Cardiac muscle cell (in vitro differentiated cells and primary cell): ENCODE data around the gene SPEG. TPM values are rescaled to one million over a fixed set of nuclear protein-coding genes. Genes with fewer than 3 reads are reported as not detected.

Experiments
- DNase-seq, 2 donors: peaks; one replicate each; pipeline versions ENCODE4 v3.0.0 to v3.0.0-alpha.2; 2010 to 2017; ENCODE audit warnings: low read depth in 1 of 2, low spot score in 1 of 2
- H3K27ac ChIP-seq: fragments of 200-600 bp; sonication (generic); 2 replicates; pipeline ENCODE4 v1.5.1; 2016
- H3K27me3 ChIP-seq: fragments of 200-600 bp; sonication (generic); 2 replicates; pipeline ENCODE4 v1.6.0; 2016; ENCODE audit warnings: control low read depth
- H3K36me3 ChIP-seq: fragments of 200-600 bp; sonication (generic); 2 replicates; pipeline ENCODE4 v1.5.1; 2016; ENCODE audit warnings: control low read depth
- H3K4me1 ChIP-seq: fragments of 200-600 bp; sonication (generic); 2 replicates; pipeline ENCODE4 v1.8.1; 2017; ENCODE audit warnings: low read depth, mild to moderate bottlenecking, mixed run types
- H3K4me3 ChIP-seq: fragments of 200-600 bp; sonication (generic); 2 replicates; pipeline ENCODE4 v1.5.1; 2016; ENCODE audit warnings: mild to moderate bottlenecking
- H3K9me3 ChIP-seq: fragments of 200-600 bp; sonication (generic); 2 replicates; pipeline ENCODE4 v1.5.1; 2017; ENCODE audit warnings: low read depth, mild to moderate bottlenecking, control low read depth
- polyA plus RNA-seq: library from polyadenylated mRNA; unstranded; fragments of >200 nt; fragmentation: Nextera tagmentation; extraction: Ambion mirVana; gene quantifications from 2 replicates; pipeline ENCODE4 v1.2.1, GENCODE V29; 2016
- total RNA-seq: library from RNA; depleted of rRNA; stranded (reverse); fragments of >200 nt; gene quantifications from 2 replicates; pipeline ENCODE4 v1.2.3, GENCODE V29; 2016
- TF ChIP-seq, protein P1 (sequence below): IDR thresholded peaks from 2 replicates; pipeline ENCODE4 v1.5.1; 2012; ENCODE audit warnings: low read depth, mild to moderate bottlenecking, low read length

The SPEG gene
- total and polyA plus RNA-seq, 2 experiments from 2014 or later: 188 to 292 TPM

DNA sequence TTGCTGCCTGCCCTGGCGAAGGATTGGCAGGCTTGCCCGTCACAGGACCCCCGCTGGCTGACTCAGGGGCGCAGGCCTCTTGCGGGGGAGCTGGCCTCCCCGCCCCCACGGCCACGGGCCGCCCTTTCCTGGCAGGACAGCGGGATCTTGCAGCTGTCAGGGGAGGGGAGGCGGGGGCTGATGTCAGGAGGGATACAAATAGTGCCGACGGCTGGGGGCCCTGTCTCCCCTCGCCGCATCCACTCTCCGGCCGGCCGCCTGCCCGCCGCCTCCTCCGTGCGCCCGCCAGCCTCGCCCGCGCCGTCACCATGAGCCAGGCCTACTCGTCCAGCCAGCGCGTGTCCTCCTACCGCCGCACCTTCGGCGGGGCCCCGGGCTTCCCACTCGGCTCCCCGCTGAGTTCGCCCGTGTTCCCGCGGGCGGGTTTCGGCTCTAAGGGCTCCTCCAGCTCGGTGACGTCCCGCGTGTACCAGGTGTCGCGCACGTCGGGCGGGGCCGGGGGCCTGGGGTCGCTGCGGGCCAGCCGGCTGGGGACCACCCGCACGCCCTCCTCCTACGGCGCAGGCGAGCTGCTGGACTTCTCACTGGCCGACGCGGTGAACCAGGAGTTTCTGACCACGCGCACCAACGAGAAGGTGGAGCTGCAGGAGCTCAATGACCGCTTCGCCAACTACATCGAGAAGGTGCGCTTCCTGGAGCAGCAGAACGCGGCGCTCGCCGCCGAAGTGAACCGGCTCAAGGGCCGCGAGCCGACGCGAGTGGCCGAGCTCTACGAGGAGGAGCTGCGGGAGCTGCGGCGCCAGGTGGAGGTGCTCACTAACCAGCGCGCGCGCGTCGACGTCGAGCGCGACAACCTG lies 16.3 kb upstream of the SPEG start, which contains the start of gene DES:
DES (plus strand) TSS at position 223 of the 857 bp plus-strand sequence; CDS start at position 309, 86 bp downstream.
- Histone ChIP-seq H3K27ac (no peak within 1 kb of the TSS), H3K4me3 (no peak within 1 kb of the TSS)
- DNase-seq: peak in 1 of 2 donors; percentile 33

DNA sequence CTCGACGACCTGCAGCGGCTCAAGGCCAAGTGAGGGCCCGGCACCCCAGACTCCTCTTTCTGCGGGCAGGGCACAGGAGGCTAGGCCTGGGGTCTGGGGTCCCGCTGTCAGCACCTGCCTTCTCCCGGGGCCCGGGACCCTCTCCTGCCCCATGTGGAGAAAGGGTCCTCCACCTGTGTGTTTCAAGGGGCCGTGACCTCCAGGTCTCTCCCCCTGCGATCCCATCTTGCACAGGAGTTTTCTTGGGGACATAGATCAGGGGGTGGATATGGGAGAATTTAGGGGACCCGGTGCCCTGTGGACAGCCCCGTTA lies 15.7 kb upstream of the SPEG start:
- H3K4me3 ChIP-seq: no peak overlapping the region
- H3K9me3 ChIP-seq: no peaks in the 10 kb centered on the region
- H3K27ac ChIP-seq: no peak overlapping the region
- H3K27me3 ChIP-seq: no peaks in the 10 kb centered on the region
- DNase-seq: no peak
- H3K36me3 ChIP-seq: no peaks in the 10 kb centered on the region
- H3K4me1 ChIP-seq: peaks cover 20% of the 10 kb centered on the region
- TF ChIP-seq, protein P1, sequence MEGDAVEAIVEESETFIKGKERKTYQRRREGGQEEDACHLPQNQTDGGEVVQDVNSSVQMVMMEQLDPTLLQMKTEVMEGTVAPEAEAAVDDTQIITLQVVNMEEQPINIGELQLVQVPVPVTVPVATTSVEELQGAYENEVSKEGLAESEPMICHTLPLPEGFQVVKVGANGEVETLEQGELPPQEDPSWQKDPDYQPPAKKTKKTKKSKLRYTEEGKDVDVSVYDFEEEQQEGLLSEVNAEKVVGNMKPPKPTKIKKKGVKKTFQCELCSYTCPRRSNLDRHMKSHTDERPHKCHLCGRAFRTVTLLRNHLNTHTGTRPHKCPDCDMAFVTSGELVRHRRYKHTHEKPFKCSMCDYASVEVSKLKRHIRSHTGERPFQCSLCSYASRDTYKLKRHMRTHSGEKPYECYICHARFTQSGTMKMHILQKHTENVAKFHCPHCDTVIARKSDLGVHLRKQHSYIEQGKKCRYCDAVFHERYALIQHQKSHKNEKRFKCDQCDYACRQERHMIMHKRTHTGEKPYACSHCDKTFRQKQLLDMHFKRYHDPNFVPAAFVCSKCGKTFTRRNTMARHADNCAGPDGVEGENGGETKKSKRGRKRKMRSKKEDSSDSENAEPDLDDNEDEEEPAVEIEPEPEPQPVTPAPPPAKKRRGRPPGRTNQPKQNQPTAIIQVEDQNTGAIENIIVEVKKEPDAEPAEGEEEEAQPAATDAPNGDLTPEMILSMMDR: peak; percentile 1

More for the DNA sequence above, 16.3 kb upstream of the SPEG start, which contains the start of gene DES:
- TF ChIP-seq, protein P1: no peak
- Histone ChIP-seq H3K9me3 (no peaks in the 10 kb centered on the region), H3K27me3 (no peaks in the 10 kb centered on the region), H3K4me1 (peaks cover 20% of the 10 kb centered on the region), H3K36me3 (no peaks in the 10 kb centered on the region)

GRCh38 chr2:219419331-219420197 lies 15.1 kb upstream of the SPEG start:
- Histone ChIP-seq H3K27me3 (no peaks in the 10 kb centered on the region), H3K9me3 (no peaks in the 10 kb centered on the region), H3K4me1 (peaks cover 23% of the 10 kb centered on the region), H3K4me3 (no peak overlapping the region), H3K27ac (peak overlapping the region; percentile 60), H3K36me3 (no peaks in the 10 kb centered on the region)
- TF ChIP-seq, protein P1: no peak
- no peak for DNase-seq

- Histone ChIP-seq H3K4me1 (peaks cover 25% of the 10 kb centered on the region), H3K9me3 (no peaks in the 10 kb centered on the region), H3K27ac (no peak overlapping the region), H3K4me3 (no peak overlapping the region), H3K36me3 (no peaks in the 10 kb centered on the region), H3K27me3 (no peaks in the 10 kb centered on the region)
- TF ChIP-seq, protein P1: no peak
- DNase-seq: no peak
Observed at GRCh38 chr2:219420687-219421086, 14.0 kb upstream of the SPEG start.

GRCh38 chr2:219421323-219421722 lies 13.3 kb upstream of the SPEG start:
- H3K27ac ChIP-seq: no peak overlapping the region
- no peak overlapping the region for H3K4me3 ChIP-seq
- no peaks in the 10 kb centered on the region for H3K36me3 ChIP-seq

More at GRCh38 chr2:219421323-219421722, 13.3 kb upstream of the SPEG start:
- no peaks in the 10 kb centered on the region for H3K9me3 ChIP-seq
- peaks cover 25% of the 10 kb centered on the region for H3K4me1 ChIP-seq
- H3K27me3 ChIP-seq: no peaks in the 10 kb centered on the region
- TF ChIP-seq, protein P1: no peak
- DNase-seq: no peak
